Suppressor macrophage (primary cell): ENCODE measurements around the gene CNST.
"Not testable (repeated sequence)": the region's sequence is repeated elsewhere in the genome, so short reads cannot be mapped to it uniquely, and the experiment has no call there.

Experiments
- DNase-seq, 4 experiments: peaks; one replicate each; pipeline ENCODE4 v3.0.0-alpha.2; 2020 to 2022

The CNST gene

DNA sequence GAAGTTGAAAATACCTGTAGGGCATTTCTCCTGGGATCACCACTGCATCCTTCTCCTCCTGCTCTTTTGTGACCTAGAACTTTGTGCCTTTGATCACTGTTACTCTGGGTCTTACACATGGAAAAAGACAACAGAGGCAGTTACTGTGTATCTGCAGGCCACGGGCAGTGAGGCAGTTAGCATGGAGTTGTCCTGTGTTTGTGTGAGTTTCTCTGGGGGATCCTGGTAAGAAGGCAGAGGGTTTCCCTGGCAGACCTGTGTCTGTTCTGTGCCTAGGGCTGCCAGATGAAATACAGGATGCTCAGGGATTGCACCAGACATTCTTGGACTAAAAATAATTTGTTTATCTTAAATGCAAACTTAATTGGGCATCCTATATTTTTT, 113.5 kb downstream of the CNST start:
- no peak for DNase-seq

DNA sequence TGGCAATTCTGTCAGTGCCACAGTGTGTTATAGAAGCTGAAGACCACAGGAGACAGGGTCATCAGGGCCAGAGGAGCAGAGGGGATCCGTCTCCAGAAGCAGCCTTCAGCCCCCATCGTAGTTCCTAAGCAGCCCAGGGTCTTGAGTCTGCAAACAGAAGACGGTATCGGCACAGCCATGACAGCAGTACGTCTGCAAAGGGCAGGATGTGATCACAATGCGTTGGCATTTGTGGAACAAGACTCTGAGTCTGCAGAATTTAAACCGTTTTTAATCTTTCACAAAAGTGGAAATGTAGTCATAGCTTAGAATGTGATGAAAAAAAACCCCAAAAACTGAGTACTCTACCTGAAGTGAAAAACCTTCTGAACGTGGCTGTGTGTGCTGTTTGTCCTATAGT, 113.9 kb downstream of the CNST start:
- no peak for DNase-seq

DNA sequence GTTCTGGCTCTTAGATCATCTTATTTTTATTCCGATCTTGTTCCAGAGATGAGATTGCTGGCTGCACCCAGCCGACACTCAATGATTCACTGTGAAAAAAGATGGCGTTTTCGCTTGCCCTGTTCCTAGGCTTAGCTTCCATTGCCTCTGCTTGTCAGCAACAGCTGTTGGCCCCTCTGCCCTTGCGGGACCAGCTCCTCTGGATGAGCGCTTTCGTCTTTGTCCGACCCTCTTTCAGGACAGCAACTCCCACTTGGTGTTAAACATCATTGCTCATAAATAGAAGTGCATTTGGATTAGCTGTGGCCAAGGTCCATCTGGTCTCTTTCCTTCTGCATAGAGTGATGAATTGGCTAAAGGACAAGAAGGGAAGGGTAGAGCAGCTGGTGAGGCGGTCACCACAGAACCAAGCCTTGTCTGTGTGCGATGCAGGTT, 114.5 kb downstream of the CNST start:
- no peak for DNase-seq

DNA sequence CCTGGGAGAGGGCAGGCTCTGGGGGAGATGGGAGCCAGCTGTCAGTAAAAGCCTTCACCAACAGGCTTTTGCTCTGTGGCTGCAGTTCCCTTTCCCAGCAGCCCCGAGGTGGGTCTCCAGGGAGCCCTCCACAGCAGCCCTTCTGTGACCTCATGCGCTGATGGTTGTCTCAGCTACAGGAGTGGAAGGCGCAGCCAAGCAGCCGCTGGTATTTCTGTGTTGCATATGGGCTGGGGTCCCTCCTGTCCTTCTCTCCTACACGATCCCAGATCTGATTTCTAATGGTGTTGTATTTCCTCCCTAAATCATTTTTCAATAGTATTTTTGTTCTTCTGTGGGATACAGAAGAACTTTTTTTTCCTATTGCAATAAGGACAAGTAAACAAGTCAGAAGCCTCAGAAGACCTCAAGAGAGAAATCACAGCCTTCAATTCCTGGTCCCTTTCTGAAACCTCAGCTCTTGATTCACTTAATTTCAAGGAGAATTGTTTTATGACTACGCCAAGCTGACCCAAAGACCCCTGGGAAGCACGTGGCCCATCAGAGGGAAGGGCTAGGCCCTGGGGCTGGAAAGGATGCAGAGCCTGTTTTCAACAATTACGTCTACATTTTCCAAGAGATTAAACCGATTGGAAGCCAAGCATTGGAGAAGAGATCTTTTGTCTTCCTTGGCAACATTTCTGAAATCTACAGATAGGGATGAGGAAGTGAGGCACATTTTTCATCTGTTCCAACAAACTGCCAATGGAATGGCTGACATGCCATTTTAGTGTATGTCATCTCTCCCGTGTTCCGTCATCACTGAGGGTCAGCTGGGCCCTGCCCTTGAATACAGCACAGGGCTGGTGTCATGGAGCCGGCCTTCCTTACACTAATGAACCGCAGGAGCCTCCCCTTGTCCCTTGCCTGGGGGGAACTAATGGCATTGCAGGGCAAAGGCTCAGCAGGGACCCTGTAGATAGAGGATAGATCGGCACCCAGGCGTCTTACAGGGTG, 115.9 kb downstream of the CNST start:
- DNase-seq, result no peak

DNA sequence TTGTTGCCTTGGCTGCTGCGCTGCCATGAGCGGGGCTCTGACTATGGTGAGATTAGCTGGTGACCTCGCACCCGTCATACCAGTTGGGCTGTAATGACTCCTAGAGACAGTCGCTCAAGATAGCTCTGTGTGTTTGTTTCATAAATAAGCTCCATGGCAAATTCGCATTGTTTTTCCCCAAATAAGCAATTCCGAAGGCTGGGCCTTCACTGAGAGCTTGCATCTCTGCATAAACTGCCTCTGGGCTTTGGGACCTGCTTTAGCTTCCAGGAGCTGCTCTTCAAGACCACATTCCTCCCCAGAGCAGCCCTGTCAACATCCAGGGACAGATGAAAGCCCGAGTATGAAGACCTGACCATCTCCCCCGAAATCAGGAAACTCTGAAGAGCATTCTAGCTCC, 117.3 kb downstream of the CNST start:
- DNase-seq, result no peak

DNA sequence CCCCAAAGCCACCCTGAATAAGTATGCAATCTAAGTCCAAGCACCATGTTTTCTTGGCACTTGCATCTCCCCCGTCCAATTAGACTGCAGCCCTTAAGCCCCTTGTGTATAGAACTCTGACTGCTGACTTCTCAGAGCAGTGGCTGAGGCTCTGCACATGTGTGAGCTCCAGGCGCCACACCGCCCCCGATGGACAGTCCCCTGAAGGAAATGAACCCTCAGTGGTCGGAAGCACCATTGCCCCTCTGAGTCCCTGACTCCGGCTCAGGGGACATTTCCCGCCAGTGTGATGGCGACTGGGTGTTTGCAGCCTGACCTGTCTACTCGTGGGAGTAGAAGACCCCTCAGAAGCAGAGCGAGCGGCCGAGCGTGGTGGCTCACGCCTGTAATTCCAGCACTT, 120.7 kb downstream of the CNST start:
- no peak for DNase-seq

DNA sequence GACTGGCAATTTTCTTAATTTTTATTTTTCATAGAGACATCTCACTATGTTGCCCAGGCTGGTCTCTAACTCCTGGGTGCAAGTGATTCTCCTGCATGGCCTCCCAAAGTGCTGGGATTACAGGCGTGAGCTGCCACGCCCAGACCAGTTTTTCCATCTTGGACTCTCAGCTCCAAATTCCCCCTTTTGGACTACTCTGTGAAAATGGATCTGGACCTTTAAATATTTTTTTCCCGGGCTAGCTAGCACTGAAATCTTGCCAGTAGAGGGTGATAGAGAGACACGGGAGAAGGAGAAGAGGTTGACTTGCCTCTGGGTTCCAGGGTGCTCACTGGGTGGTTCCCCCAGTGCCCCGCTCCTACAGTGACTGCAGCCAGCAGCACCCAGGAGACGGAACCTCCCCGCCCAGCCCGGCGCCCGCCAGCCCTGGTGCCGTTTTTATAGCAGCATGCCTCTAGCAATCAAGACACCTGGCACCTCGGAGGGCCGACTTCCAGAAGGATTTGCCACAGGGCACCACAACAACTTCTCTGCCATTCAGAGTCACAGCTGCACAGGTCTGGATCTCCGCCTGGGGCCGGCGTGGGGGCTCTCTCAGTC, 123.3 kb downstream of the CNST start:
- DNase-seq, result peak; percentile 79 to 93 (median 89)

DNA sequence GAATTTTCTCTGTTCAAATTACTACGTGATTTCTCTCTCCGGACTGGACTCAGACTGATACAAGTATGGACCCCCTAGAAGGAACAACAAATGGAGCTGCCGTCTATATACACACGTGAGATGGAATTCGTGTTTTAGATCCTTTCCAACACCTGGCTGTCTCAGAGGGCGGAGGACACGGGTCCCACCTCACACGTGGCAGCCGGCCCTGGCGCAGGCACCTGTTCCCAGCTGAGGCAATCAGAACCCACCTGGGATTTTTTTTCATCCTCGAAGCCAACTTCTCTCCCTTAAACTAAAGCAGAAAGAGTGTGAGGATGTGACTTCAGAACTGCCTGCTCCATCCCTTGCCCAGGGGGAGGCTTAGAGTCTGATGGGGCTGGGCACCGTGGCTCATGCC, 123.8 kb downstream of the CNST start:
- no peak for DNase-seq

DNA sequence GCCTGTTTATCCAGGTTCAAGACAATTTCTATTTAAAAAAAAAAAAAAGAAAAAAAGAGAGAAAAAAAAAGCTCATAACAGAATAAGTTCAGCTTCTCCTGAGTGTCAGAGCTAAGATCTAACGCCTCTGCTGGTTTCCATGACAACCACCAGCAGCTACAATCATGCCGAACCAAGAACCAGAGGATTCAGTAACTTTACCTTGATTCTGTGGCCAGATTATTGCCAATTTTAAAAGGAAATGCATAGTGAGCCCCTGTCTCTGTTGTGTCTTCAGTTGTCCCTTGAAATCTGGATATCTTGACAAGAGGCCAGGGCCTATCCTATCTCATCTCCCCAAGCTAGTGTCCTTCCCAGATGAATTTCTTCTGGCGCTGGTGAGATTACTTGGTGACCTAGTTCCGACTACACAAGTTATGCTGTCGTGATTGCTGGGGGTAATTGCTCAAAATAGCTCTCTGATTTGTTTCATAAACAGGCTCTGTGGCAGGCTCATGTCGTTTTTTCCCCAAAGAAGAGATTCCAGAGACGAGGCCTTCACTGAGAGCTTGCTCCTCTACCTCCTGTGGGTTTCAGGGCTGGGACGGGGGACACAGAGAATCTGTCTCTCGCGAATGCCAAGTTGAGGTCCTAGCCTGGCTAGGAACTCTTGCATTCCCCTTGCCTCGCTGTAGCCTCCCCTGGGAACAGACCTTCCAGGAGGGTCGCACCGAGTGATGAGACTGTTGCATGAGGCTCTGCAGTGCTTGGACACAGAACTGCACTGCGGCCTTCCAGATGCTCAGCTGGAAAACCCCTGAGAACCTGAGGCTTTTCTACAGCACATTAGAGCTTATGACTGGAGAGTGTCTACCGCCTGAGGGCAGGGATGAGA, 125.6 kb downstream of the CNST start:
- DNase-seq, result no peak

DNA sequence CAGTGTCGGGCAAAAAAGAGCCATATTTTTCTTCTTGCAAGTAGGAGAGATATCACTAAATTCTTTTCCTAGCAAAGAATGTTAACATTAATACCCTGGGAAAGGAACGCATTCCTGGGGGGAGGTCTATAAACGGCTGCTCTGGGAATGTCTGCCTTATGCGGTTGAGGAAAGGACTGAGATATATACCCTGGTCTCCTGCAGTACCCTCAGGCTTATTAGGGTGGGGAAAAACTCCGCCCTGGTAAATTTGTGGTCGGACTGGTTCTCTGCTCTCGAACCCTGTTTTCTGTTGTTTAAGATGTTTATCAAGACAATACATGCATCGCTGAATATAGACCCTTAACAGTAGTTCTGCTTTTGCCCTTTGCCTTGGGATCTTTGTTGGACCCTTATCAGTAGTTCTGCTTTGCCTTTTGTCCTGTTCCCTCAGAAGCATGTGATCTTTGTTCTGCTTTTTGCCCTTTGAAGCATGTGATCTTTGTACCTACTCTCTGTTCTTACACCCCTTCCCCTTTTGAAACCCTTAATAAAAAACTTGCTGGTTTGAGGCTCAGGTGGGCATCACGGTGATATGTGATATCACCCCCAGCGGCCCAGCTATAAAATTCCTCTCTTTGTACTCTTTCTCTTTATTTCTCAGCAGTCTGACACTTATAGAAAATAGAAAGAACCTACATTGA, 128.1 kb downstream of the CNST start:
- DNase-seq, result peak in 3 of 4 experiments; percentile 26 to 47 (median 29)

DNA sequence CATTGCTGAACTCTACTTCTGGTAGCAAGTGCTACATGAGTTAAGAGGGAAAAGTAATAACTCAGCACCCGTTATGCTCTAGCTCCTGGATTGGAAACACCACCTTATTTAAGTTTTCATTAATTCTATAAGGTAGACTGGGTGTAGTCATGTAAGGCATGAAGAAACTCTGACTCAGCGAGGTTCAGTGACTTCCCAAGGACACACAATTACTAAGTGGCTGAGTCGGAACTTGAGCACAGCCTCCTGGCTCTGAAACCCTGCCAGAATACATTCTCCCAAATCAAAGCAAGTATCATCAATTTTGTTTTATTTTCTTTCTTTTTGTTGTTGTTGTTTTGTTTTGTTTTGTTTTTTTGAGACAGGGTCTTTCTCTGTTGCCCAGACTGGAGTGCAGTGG, 128.9 kb downstream of the CNST start:
- DNase-seq, result peak in 3 of 4 experiments; percentile 13 to 26 (median 22)

DNA sequence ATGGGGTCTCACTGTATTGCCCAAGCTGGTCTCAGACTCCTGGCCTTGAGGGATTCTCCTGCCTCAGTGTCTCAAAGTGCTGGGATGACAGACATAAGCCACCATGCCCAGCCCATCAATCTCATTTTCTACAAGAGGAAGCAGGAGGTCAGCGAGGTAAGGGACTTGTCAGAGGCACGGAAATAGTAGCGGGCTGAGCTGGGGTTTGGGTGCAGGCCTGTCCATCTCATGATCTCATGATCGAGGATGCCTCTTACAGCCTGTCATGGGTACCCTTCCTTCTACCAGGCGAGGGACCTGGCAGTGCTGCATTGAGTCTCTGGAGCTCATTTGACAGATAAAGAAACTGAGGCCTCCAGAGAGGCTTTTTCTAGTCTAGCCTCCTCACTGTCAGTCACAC, 129.4 kb downstream of the CNST start:
- no peak for DNase-seq

DNA sequence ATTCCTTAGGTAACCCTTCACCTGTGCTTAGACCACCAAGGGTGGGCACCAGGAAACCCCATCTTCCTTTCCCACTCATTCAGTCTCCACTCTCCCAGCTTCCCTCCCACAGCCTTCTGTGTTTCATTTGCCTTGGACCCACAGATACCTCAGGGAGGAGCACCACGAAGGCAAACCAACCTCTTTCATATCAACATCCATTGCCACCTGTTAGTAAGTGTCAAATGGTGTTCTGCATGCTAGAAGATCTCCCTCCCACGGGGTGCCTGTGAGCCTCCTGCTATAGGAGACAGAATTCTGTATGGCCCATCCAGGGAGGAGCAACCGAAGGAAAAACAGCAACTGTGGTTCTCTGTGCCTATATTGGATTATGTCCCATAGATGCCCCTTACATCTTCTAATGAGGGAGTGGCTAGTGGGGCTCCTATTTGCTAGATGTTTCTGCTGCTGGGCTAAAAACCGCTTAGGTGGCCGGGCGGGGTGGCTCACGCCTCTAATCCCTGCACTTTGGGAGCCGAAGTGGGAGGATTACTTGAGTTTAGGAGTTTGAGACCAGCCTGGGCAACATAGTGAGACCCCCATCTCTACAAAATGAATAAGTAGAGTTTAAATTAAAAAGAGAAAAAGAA, 132.3 kb downstream of the CNST start:
- DNase-seq, result peak in 1 of 4 experiments; percentile 21

DNA sequence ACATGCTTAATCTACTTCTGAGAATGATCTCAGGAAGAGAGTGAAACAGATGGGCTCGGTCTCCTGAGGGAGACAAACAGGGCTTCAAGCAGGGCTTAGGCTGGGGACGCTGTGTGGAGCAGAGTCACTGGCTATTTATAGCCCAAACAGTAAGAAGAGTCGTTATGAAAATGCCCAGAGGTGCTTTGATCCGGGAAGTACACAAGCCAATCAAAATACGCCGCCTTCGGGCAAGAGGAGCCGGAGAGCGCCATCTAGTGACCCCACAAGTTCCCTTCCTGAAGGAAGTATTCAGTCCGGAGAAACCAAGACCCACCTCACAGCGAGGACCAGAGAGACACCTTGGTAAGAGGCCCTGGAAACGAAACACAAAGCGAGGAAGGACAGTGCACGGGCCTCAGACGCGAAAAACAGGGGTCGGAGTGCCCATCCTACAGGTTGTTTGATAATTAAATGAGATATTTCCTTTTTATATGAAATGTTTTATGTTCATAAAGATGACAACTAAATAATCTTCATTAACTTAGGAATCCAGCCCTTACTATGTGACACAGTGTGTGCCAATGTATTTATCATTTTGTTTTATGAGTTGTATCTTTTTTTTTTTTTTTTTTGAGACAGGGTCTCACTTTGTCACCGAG, 133.0 kb downstream of the CNST start:
- DNase-seq, result peak; percentile 94 to 96 (median 95)

DNA sequence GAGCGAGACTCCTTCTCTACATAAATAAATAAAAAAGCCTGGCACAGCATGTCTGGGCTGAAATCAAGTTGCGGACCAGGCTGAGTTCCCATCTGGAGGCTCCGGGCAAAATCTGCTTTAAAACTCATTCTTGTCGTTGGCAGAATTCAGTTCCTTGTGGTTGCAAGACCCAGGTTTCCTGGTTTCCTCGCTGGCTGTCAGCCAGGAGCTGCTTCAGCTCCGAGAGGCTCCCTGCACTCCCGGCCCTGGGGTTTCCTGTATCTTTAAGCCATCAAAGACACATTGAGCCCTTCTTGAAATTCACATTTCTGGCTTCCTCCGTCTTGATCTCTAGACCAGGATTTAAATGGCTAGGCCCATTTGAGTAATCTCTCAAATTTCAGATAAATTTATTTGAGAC, 137.3 kb downstream of the CNST start:
- DNase-seq, result peak; percentile 41 to 75 (median 70)

DNA sequence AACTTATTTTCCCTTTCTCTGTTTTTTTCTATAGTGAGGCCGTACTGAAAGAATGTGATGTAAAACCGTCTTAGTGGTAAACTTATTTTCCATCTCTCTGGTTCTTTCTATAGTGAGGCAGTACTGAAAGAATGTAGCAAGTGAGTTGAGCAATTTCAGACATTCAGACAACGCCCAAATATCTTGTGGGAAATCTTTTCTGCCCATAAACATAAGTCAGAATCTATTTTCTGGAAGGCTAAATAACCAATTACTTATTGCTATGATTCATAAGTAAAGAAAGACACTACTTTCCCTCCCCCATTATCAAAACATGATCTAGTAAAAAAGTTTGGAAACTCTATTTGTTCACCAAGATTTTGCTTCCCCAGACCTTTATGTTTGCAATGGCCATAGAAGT, 139.1 kb downstream of the CNST start:
- peak in 1 of 4 experiments; percentile 14 for DNase-seq

DNA sequence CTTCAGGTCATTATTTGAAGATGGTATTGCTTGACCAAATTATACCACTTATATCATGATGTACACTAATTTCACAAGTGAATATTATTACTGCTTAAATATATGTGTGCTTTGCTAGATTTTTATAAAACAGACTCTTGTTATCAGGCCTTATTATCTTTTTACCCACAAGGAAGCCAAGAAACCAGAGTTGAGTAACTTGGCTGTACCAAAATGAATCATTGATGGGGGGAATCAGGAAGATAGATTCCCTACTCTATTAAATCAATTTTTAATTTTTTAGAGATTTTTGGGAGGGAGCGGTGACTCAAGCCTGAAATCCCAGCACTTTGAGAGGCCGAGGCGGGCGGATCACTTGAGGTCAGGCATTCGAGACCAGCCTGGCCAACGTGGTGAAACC, 141.9 kb downstream of the CNST start:
- DNase-seq, result no peak

DNA sequence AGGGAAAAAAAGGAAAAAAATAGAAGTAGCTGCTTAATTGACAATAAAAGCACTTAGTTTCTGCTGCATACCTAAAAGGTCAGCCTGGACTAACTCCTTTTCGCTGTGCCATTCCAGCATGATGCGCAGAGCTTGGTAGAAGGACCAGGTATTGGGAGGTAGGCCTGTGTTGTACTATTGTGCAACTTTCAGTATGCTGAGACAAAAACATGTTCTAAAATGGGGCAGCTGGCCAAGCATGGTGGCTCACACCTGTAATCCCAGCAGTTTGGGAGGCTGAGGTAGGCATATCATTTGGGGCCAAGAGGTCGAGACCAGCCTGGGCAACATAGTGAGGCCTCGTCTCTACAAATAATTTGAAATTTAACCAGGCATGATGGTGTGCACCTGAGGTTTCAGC, 142.9 kb downstream of the CNST start:
- no peak for DNase-seq

DNA sequence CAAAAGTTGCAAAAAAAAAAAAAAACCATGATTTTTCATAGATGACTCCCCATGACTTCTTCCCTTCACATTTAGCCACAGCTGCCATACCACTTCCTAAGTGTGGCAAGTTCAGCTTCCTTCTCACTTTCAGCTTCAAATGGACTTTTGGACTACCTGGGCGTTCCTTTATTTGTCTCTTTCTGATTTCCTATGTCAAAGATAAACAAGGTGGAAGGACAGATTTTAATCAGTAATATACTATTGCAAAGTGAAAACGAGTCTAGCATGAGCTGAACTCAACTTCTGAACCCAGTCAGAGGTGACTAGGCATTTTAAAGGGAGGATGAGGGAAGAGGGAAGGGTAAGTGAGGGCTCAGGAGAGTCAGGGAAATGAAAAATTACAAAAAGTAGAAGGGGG, 143.6 kb downstream of the CNST start:
- peak in 2 of 4 experiments; percentile 36 to 46 for DNase-seq

DNA sequence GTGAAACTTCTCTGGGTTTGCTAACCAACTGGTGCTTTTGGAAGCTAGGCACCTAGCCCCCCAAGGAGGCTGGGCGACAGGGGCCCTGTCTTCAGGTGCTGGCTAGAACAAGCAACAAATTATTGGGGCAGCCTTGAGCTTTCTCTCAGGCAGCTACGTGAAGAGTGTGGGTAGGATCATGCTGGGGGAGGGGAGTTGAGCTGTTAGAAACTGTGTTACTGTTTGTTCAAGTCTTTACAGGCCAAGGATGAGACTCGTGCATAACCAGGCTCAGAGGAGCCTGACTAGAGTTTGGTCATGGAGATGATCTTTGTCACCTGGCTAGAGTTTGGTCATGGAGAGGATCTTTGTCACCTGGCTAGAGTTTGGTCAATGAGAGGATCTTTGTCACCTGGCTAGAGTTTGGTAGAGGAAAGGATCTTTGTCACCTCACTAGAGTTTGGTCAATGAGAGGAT, 145.3 kb downstream of the CNST start:
- no peak for DNase-seq

DNA sequence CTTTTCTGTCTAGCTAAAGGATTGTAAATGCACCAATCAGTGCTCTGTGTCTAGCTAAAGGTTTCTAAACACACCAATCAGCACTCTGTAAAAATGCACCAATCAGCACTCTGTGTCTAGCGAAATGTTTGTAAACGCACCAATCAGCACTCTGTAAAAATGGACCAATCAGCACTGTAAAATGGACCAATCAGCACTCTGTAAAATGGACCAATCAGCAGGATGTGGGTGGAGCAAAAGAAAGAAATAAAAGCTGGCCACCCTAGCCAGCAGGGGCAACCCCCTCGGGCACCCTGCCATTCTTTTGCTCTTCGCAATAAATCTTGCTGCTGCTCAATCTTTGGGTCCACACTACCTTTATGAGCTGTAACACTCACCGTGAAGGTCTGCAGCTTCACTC, 146.2 kb downstream of the CNST start:
- DNase-seq, result not testable (repeated sequence)
